Thyroid gland (tissue), 4 donors: ENCODE results near the gene RASSF4. TPM values are rescaled to one million over a fixed set of nuclear protein-coding genes. Genes with fewer than 3 reads are reported as not detected.

Experiments
- DNase-seq, 2 donors: peaks; one replicate each; pipeline ENCODE4 v3.0.0-alpha.2; 2019
- H3K27ac ChIP-seq, 3 donors: fragments of 200-600 bp; sonication (generic); 1 replicate in 2 of 3; 2 replicates in 1 of 3; pipeline ENCODE4 v1.5.1; 2016 to 2019; ENCODE audit warnings: mild to moderate bottlenecking in 1 of 3, moderate library complexity in 1 of 3
- H3K27me3 ChIP-seq: fragments of 200-600 bp; sonication (generic); one replicate; pipeline ENCODE4 v1.5.1; 2019
- H3K36me3 ChIP-seq, 2 donors: fragments of 200-600 bp; sonication (generic); one replicate each; pipeline ENCODE4 v1.5.1; 2016 to 2019
- H3K4me1 ChIP-seq, 2 donors: fragments of 200-600 bp; sonication (generic); one replicate each; pipeline ENCODE4 v1.5.1; 2017 to 2019
- H3K4me3 ChIP-seq, 3 donors: fragments of 200-600 bp; sonication (generic); replicated peaks in 1 of 3; 1 replicate in 2 of 3; 2 replicates in 1 of 3; pipeline ENCODE4 v1.5.1; 2016; ENCODE audit warnings: mild to moderate bottlenecking in 1 of 3
- H3K9me3 ChIP-seq: fragments of 200-600 bp; sonication (generic); one replicate; pipeline ENCODE4 v1.5.1; 2017
- POLR2A ChIP-seq, 2 donors: fragments of 450-650 bp; IDR thresholded peaks; one replicate each; pipeline ENCODE4 v1.6.1; 2017; ENCODE audit warnings: antibody characterized with exemption in 2 of 2, mild to moderate bottlenecking in 2 of 2, moderate library complexity in 1 of 2
- WGBS, 2 donors: methylation state at CpG; one replicate each; pipeline ENCODE4 v1.1.5; 2017; 5-methylcytosine and 5-hydroxymethylcytosine counted together
- intact Hi-C: fragments of 100-400 bp; cut with DNase I; formaldehyde crosslinking; loops from one replicate; pipeline ENCODE4 v1.15.1; 2023
- total RNA-seq, 4 donors: library from RNA; depleted of rRNA; stranded (reverse); fragments of >200 nt; gene quantifications; one replicate each; pipeline ENCODE4 v1.2.3, GENCODE V29; 2016
- TF ChIP-seq, protein P1 (sequence below), 6 experiments: fragments of 200-600 bp in 3 of 6; fragments of 450-650 bp in 3 of 6; sonication (generic) in 3 of 6; IDR thresholded peaks; one replicate each; pipeline ENCODE4 v1.5.1; 2016 to 2019; ENCODE audit warnings: antibody characterized with exemption in 6 of 6, mild to moderate bottlenecking in 2 of 6, inconsistent platforms in 1 of 6, moderate library complexity in 1 of 6

The RASSF4 gene
- total RNA-seq, 4 donors from 2014 or later: 175 to 226 (median 203) TPM

DNA sequence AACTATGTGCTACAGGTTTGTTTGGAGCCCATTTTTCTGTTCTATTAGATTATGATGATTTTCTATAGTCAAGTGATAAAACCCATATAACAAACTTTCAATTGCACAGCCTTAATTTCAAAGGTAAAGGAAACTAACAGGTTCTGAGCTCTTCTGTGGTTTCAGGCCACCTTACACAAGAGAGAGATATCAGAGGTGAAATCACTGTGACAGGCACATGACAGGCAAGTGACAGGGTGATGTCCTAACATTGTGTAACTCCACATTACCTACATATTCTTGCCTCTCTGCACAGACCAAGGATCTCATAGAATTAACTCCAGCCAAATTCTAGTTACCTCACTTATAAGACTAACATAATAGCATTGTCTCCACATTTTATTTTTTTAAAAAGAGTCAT is 76.1 kb downstream of the RASSF4 start:
- no peak overlapping the region for H3K4me3 ChIP-seq
- intact Hi-C loops: no loop called here
- H3K4me1 ChIP-seq: peaks cover 0 to 6% of the 10 kb centered on the region in 2 donors
- DNase-seq: no peak
- TF ChIP-seq POLR2A (IDR thresholded peaks at IDR 0.05): no peak
- TF ChIP-seq, protein P1, sequence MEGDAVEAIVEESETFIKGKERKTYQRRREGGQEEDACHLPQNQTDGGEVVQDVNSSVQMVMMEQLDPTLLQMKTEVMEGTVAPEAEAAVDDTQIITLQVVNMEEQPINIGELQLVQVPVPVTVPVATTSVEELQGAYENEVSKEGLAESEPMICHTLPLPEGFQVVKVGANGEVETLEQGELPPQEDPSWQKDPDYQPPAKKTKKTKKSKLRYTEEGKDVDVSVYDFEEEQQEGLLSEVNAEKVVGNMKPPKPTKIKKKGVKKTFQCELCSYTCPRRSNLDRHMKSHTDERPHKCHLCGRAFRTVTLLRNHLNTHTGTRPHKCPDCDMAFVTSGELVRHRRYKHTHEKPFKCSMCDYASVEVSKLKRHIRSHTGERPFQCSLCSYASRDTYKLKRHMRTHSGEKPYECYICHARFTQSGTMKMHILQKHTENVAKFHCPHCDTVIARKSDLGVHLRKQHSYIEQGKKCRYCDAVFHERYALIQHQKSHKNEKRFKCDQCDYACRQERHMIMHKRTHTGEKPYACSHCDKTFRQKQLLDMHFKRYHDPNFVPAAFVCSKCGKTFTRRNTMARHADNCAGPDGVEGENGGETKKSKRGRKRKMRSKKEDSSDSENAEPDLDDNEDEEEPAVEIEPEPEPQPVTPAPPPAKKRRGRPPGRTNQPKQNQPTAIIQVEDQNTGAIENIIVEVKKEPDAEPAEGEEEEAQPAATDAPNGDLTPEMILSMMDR (IDR thresholded peaks at IDR 0.05): no peak
- no peaks in the 10 kb centered on the region for H3K9me3 ChIP-seq
- no peaks in the 10 kb centered on the region for H3K36me3 ChIP-seq
- no peaks in the 10 kb centered on the region for H3K27me3 ChIP-seq
- H3K27ac ChIP-seq: no peak overlapping the region

DNA sequence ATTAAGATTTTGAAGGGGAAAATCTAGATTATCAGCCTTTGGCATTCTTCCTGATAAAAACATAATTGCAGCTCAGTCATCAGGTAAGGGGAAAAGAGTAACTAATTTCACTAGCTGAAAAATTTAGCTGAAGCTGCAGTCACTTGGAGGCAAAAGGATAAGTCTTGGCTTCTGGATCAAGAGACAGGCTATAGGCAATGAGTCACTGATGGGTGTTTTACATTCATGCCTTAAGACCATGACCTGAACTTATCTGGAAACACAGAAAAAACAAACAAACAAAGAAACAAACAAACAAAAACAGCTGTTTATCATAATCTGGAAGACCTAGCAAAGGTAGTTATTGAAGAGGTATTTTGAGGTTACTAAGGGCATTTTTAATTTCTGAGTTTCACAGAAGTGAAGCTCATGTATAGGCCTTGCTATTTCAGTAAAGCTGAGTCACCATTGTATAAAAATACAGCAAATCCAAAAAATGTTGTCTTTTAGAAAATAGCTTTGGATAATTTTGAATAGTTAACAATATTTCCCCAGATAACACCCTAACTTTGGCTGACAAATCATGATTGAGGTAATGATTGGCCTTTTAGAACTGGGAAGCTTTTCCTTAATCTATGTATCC is 81.4 kb downstream of the RASSF4 start:
- no peaks in the 10 kb centered on the region for H3K27me3 ChIP-seq
- DNase-seq: no peak
- H3K9me3 ChIP-seq: no peaks in the 10 kb centered on the region
- intact Hi-C loops: no loop called here
- H3K27ac ChIP-seq: peak overlapping the region in 1 of 3 donors; percentile 28
- peaks cover 9 to 15% of the 10 kb centered on the region in 2 donors for H3K4me1 ChIP-seq
- no peak for TF ChIP-seq POLR2A (IDR thresholded peaks at IDR 0.05)
- TF ChIP-seq, protein P1 (IDR thresholded peaks at IDR 0.05): no peak
- no peaks in the 10 kb centered on the region for H3K36me3 ChIP-seq
- H3K4me3 ChIP-seq: no peak overlapping the region

DNA sequence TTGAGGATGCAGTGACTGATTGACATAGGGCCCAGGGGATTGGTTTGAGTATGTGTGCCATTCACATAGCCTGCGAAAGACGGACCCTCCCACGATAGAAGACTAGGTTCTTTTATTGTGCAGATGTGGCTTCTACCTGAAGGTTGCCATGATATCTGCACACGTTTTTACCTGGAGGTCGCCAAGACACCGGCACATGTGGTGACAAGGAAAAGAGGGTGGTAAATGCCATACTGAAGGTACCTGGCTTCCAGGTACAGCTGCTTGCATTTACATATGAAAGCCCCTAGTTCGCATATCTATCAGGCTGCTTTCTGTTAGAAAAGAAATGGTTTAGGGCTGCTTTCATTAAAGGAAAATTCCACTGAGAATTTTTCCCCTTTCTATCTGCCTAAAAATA is 84.7 kb downstream of the RASSF4 start:
- H3K9me3 ChIP-seq: no peaks in the 10 kb centered on the region
- intact Hi-C loops: no loop called here
- H3K27ac ChIP-seq: no peak overlapping the region
- TF ChIP-seq, protein P1 (IDR thresholded peaks at IDR 0.05): no peak
- no peak for TF ChIP-seq POLR2A (IDR thresholded peaks at IDR 0.05)
- DNase-seq: no peak
- peaks cover 9 to 15% of the 10 kb centered on the region in 2 donors for H3K4me1 ChIP-seq
- WGBS, 2 donors: 46 to 58% methylated on average over 7 of the region's 7 CpGs
- no peaks in the 10 kb centered on the region for H3K27me3 ChIP-seq
- H3K36me3 ChIP-seq: no peaks in the 10 kb centered on the region
- H3K4me3 ChIP-seq: no peak overlapping the region

Other genes starting within 250 kb of the RASSF4 start
- gene TMEM72, start 48.5 kb upstream of the RASSF4 start, total RNA-seq: not detected
- gene DEPP1, start 19.0 kb downstream of the RASSF4 start, total RNA-seq: 100 to 1,000 TPM in 2 of 4 donors, 10 to 100 TPM in 2; 45.1 to 518 (median 182) TPM
- 10 to 100 TPM; 28.5 to 40.3 (median 33.1) TPM for gene ZNF22, start 41.1 kb downstream of the RASSF4 start, total RNA-seq